GM13976 (cell line): Measurements from ENCODE around the gene MGAT4D.
"Not testable (repeated sequence)": the region's sequence is repeated elsewhere in the genome, so short reads cannot be mapped to it uniquely, and the experiment has no call there.

Experiments used
- DNase-seq: peaks from one replicate; pipeline ENCODE4 v3.0.0; 2012; ENCODE audit warnings: low spot score
- in situ Hi-C: fragments of 300-500 bp; cut with MboI; formaldehyde crosslinking; loops from one replicate; pipeline ENCODE4 v1.12.0; 2022; ENCODE audit warnings: low sequenced_read_pairs, mixed read lengths, inconsistent platforms; ENCODE audit not compliant: unreplicated experiment
- TF ChIP-seq, protein P1 (sequence below): IDR thresholded peaks from 2 replicates; pipeline ENCODE4 v1.5.1; 2012; ENCODE audit warnings: borderline replicate concordance, mild to moderate bottlenecking; ENCODE audit not compliant: insufficient read depth; ENCODE audit errors: extremely low read depth, missing control alignments, control extremely low read depth

MGAT4D gene

DNA sequence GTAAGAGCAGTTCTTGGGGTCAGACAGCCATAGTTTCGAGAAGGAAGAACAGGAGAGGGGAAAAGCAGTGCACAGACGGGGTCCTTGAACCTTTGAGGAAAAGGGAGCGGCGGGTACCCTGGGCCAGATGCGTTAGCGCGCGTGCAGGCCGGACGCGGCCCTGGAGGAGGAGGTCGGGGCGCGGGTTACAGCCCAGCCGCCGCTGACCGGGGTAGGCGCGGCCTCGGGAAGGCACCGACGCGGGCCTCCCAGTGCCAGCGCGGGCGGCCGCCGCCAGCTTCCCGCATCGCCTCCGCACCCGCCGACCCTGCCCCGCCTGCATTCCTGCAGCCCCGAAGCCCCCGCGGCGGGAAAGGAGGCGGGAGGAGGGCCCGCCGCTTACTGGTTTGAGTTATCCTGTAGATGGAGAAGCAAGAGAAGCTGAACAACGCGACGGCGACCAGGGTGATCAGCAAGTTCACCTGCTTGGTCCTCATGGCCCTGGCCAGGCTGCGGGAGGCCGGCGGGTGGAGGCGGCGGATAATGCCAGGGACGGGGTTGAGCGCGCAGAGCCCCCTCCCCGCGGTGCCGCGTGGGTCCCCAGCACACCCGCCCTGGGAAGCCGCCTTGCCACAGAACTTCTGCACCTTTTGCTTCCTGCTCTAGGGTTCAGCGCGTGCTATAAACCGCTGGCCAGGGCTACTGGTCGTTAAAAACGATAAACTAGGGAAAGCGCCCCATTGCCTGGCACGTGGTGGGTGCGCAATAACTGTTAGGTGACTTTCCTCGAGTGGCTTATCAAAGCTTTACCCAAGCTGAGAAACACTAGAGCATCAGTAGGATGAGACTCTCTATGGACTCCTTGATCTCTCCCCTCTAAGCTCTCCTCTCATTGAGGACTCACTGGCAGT, at the start of gene MGAT4D:
Gene MGAT4D, minus strand, starts transcription at position 547 of the 890 bp plus-strand sequence. Its CDS starts 71 bp downstream, at position 476.
- TF ChIP-seq, protein P1, sequence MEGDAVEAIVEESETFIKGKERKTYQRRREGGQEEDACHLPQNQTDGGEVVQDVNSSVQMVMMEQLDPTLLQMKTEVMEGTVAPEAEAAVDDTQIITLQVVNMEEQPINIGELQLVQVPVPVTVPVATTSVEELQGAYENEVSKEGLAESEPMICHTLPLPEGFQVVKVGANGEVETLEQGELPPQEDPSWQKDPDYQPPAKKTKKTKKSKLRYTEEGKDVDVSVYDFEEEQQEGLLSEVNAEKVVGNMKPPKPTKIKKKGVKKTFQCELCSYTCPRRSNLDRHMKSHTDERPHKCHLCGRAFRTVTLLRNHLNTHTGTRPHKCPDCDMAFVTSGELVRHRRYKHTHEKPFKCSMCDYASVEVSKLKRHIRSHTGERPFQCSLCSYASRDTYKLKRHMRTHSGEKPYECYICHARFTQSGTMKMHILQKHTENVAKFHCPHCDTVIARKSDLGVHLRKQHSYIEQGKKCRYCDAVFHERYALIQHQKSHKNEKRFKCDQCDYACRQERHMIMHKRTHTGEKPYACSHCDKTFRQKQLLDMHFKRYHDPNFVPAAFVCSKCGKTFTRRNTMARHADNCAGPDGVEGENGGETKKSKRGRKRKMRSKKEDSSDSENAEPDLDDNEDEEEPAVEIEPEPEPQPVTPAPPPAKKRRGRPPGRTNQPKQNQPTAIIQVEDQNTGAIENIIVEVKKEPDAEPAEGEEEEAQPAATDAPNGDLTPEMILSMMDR: no peak
- in situ Hi-C loops: no loop called here
- no peak for DNase-seq

DNA sequence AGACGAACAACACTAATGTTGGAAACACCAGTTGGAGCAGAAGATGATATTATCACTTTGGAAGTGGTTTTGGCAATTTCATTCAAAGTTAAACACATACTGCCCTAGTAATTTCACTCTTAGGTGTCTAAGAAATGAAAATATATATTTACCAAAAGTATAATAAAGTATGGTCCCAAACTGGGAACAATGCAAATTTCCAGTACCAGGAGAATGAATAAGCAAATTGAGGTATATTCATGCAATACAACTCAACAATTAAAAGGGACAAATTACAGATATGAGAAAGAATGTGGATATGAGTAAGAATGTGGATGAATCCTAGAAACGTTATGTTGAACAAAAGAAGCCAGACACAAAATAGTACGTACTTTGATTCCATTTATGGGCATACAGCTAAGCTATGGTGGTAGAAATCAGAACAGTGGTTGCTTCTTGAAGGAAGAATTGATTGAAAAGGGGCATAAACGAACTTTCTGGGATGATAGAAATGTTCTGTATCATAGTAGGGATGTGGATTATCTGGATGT, 35.9 kb upstream of the MGAT4D start:
- no peak for DNase-seq
- in situ Hi-C loops: no loop called here
- TF ChIP-seq, protein P1: no peak

DNA sequence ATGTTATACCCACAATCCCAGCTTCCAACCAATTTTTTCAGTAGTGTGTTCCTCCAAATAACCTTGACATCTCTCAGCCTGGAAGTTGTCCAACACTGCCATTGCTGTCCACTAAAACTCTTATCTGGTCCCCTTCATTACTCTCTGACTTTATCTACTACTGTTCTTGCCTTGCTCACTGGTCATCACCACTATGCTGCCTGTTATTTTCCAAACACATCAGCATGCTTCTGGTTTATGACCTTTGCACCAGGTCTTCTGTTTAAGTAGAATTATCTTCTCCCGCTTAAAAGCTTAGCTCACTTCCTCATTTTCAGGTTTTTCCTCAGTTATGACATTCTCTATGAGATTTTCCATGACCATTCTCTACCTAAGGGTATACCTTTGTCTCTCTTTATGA, 31.3 kb upstream of the MGAT4D start:
- in situ Hi-C loops: no loop called here
- DNase-seq: no peak

DNA sequence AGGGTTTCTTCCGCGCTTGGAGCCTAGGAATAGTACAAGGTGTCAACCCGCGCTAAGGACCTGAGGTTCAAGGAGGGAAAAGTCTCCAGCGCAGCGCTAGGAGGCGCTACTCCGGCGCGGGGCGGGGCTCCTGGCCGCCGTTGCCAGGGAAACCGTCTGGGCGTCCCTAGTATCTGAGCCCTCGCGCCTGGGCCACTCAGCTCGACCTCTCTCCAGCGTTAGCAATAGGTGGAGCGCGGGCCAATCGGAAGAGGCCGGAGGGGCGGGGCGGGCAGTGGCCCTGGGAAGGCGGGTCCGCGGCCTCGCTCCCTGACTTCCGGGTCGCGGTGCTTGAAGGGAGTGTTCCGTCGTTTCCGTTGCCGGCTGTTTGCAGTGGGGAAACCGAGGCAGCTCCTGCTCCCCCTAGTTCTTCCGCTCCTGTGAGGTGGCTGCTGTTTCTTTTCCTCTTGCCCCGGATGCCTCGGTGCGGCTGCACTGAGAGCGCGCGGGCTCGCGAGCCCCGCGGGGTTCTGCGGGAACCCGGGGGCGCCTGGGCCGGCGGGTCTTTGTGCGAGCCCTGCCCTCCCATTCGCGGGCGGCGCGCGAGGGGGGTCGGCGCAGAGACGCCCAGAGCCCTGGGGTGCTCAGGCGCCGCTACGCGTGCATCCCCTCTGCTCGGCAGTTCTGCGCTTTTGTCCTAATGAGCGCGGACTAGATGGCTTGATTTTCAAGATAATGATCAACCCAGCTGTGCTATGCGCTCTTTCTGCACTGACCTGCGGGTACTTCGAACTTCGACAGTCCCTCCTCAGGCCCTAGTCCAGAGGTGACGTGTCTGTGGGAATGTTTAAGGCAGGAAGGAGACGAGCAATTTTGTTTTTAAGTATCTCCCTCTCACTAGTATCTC, 26.0 kb upstream of the MGAT4D start, which contains the start of gene ELMOD2:
Gene ELMOD2, plus strand, starts transcription at position 312 of the 886 bp plus-strand sequence. CDS start 1,261 bp downstream, outside the sequence.
- DNase-seq: peak; percentile 99
- in situ Hi-C loops: no loop called here
- TF ChIP-seq, protein P1: peak; percentile 89

More for the DNA sequence above, 31.3 kb upstream of the MGAT4D start:
- TF ChIP-seq, protein P1: no peak

DNA sequence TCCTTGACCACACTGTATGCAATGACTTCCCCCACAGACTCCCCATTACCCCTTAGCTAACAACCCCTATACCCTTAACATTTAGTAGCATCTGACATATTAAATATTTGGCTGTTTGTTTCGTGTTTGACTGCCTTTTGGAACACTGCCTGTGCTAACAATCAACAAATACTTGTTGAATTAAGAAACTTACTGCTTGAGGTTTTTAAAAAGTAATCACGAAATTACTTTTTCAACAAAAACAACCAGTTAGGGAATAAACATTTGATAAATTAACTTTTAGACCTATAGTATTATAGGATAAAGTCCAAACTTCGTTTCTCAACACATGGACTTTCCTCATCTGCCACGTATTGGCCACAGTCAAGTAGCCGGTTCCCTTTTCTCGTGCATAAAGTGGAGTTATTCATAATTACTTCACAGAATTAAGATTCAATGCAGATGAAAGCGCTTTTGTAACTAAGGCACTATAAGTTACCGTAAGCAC, 25.3 kb upstream of the MGAT4D start:
- TF ChIP-seq, protein P1: no peak
- in situ Hi-C loops: no loop called here
- DNase-seq: no peak

DNA sequence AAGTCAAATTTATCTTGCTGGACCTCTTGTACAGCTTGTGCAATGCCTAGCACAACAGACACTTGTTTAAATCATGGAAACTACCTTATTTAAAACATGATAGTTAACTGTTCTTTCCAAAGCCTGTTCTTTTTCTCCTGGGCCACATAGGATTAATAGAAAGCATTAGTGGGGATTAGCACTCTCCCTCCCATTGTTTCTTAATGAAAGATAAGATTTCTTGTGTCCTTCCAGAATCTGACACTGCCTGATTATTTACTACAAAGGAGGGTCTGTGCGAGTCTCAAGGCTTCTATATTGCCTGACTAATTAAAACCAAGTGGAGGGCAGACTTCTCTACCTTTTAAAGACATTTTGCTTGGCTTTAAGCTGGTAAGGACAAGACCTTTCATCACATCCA, 17.3 kb upstream of the MGAT4D start:
- TF ChIP-seq, protein P1: no peak
- DNase-seq: no peak
- in situ Hi-C loops: no loop called here

DNA sequence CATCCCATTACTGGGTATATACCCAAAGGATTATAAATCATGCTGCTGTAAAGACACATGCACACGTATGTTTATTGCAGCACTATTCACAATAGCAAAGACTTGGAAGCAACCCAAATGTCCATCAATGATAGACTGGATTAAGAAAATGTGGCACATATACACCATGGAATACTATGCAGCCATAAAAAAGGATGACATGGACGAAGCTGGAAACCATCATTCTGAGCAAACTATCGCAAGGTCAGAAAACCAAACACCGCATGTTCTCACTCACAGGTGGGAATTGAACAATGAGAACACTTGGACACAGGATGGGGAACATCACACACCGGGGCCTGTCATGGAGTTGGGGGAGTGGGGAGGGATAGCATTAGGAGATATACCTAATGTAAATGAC, 15.7 kb upstream of the MGAT4D start:
- DNase-seq, in situ Hi-C loops: not testable (repeated sequence)
